Fibroblast of gingiva (primary cell): ENCODE measurements around the gene HSPA1A.
A peak's percentile ranks its signal among the peaks of the same experiment; 100 is the strongest.
"Not testable (repeated sequence)": the region's sequence is repeated elsewhere in the genome, so short reads cannot be mapped to it uniquely, and the experiment has no call there.

Experiments used
- DNase-seq: peaks from one replicate; pipeline ENCODE4 v3.0.0-alpha.2; 2011; ENCODE audit warnings: low read depth

Gene HSPA1A

DNA sequence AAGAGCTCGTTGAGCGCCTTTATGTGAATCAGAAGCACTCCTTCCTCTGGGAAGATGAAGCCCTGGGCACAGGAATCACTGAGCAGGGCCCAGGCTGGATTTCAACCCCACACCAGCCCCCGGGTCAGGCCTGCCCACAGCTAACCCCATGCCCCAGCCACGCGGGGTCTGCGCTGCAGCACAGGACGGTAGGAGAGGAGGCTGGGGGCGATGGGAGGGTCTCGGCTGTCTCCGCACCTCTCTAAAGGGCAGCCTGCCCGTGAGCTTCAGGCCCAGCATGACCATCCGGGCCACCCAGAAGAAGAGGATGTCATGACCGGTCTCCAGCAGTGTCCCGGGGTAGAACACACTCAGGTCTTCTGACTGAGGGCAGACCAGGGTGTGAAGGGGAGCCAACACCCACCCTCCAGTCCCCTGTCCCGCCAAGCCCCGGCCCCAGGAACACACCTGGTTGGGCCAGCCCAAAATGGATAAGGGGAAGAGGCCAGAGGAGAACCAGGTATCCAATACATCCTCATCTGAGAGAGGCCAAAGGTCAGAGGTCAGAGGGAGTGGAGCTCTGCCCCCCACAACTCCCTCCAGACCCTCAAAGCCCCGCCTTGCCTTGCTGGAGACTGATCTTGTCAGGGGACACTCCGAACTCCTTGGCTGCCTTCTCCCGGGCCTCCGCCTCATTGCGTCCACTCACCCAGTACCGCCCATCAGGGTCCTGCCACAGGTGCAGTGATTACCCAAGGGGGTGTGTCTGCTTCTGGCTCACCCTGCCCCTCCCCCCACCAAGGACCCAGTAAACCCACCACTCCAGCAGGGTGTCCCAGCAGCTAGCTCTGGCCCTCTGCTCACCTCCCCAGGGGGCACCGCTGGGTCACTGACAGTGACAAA lies 33.9 kb upstream of the HSPA1A start:
- no peak for DNase-seq

DNA sequence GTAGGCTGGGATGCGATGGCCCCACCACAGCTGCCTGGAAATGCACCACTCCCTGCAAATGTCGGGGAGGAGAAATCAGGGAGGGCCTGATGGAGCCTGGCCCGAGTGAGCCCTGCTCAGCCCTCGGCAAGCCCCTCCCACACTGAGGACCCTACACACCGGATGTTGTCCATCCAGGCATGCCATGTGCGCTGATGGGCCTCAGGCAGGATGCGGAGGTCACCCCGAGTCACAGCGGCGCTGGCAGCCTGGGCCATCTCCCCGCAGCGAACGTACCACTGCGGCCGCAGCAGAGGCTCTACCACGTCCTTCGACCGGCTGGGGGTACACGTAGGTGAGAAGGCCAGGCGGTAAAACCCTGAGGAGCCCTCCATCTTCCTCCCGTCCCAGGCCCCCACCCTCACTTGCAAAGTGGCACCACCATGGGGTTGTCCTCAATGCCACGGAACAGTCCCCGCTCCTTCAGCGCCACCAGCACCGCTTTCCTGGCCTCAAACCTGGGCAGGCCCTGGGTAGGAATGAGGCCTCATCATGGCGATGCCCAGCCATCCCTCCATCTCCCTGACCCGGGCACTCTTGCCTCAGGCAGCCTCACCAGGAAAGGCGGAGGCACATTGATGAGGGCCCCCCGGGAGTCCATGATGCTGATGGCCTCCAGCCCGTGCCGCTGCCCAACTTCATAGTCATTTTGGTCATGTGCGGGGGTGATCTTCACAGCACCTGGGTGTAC lies 33.1 kb upstream of the HSPA1A start:
- no peak for DNase-seq

DNA sequence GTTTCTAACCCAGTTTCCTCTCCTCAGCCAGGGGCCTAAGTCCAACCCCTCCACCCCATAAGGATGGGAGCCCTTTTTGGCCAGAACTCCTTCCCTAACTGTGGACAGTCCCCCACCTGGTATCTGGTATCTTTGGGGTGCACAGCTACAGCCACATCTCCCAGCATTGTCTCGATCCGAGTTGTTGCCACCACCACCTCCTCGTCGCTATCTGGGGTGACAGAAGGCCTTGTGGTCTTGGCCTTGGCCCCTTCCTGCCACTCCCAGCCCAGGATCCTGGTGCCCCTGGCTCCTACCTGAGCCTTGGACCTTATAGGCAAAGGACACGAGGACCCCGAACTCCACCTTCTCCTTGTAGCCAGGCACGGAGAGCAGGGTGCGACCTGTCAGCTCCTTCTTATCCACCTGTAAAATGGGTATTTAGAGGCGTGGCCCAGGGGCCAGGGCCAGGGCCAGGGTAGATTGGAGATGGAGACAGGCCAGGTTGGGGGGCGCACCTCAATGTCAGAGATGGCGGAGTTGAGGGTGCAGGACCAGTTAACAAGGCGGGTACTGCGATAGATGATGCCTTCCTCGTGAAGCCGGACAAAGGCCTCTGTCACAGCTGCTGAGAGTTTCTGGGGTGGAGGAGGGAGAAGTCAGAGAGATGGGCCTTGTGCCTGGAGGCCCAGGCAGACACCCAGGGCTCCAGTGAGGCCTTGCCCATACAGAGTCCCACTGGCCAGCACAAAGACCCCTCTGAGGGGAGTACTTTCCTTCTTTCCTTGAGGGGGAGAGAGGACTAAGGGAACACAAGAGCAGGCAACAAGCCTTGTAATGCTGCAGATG lies 31.0 kb upstream of the HSPA1A start:
- no peak for DNase-seq

DNA sequence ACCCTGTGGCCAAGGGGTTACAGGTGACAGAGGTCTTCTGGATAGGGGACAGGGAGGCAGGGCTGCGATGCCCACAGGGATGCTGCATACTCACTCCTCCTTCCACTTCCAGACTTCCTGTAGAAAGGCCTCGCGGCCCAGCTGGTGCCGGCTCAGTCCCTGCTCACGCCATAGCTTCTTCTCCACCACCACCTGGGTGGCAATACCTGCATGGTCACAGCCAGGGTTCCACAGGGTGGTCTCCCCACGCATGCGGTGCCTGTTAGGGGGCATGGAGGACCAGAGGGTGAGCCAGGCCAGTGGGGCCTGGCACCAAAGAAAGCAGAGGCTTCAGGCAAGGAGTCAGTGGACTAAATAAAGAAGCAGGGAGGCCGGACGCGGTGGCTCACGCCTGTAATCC lies 29.9 kb upstream of the HSPA1A start:
- DNase-seq: no peak

DNA sequence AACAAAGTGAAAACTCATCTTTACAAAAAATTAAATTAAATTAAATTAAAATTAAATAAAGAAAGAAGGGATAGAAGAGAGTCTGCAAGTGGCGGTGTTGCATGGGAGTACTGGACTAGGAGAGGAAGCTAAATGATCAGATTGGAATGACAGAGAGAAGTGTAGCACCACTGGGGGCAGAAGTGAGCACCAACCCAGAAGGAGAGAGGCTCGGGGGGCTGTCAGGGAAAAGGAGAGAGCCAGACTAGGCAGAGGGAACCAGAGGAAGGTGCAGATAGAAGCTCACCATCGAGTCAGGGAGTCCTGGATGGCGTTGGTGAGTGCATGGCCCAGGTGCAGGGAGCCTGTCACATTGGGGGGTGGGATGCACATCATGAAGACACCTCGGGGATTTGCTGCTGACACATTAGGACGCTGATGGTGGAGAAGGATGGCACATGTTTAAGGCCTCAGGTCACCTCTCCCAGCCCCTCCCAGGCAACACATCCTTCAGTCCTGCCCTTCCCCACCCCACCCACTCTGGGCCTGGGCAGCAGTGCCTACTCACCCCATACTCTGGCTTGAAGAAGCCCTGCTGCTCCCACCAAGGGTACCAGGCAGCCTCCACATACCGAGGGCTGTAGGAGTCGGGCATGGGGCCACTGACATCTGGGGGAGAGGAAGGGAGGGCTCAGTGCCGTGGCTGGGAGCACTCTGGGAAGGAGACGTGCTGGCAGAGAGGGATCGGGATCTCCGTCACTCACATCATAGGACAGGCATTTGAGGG lies 23.8 kb upstream of the HSPA1A start:
- DNase-seq: peak; percentile 44

DNA sequence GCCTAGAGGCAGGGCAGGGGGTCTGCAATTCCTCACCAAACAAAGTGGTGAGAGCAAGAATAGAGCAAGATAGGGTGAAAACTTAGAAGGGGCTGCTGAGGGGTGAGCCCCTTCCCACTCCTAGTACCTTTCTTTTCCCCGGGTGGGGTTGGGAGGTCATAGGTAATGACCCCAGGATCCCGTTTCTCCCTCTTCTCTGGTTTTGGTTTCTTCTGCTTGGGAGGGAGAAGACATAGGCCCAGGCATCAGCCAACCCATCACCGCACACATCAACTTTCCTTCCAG lies 23.3 kb upstream of the HSPA1A start:
- DNase-seq: no peak

DNA sequence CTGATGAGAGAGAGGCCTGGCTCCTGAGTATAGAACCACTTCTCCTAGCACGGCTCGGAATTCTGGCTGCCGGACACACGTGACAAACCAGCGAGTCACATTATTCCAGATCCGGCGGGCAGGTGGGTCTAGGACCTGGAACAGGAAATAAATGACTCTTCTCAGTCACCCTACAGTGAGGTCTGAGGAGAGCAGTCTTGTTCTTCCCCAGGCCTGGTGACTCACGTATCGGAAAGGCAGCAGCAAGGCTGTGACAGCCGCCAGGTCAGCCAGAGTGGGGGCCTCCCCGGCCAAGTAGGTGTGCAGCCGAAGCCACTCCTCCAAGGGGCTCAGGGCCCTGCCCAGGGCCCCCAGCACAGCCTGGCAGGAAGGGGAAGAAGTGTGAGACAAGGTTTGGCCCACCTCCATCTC lies 22.6 kb upstream of the HSPA1A start:
- no peak for DNase-seq

DNA sequence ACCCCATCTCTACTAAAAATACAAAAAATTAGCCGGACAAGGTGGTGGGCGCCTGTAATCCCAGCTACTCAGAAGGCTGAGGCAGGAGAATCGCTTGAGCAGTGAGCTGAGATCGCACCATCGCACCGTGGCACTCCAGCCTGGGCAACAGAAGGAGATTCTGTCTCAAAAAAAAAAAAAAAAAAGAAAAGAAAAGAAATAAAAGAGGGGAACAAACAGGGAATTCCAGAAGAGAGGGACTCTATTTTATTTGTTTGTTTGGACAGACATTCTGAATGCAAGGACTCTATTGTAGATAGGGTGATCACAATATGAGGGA lies 21.5 kb upstream of the HSPA1A start:
- not testable (repeated sequence) for DNase-seq

DNA sequence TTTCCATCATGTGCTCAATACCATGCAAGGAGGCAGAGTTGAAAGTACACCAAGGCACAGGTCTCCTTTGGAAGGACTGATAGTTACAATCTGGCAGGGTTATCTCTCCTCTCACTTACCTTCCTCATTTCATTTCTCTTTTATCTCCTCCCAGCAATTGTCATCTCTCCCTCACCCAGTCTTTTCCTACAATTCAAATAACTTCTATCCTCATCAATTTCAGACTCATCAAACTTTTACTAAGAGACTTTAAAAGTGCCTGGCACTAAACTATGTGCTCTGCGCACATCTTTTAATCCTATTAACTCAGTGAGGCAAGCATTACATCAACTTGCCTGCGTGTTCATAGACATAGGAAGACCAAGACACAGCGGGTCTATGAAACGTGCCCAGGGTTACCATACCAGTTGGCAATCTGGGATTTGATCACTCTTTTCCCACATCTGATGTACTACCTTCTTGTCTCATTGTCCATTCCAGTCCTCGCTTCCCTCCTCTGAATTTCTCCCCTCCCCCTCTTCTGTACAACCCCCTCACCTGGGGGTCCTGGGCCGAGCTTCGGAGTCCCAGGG lies 21.0 kb upstream of the HSPA1A start:
- peak; percentile 57 for DNase-seq

DNA sequence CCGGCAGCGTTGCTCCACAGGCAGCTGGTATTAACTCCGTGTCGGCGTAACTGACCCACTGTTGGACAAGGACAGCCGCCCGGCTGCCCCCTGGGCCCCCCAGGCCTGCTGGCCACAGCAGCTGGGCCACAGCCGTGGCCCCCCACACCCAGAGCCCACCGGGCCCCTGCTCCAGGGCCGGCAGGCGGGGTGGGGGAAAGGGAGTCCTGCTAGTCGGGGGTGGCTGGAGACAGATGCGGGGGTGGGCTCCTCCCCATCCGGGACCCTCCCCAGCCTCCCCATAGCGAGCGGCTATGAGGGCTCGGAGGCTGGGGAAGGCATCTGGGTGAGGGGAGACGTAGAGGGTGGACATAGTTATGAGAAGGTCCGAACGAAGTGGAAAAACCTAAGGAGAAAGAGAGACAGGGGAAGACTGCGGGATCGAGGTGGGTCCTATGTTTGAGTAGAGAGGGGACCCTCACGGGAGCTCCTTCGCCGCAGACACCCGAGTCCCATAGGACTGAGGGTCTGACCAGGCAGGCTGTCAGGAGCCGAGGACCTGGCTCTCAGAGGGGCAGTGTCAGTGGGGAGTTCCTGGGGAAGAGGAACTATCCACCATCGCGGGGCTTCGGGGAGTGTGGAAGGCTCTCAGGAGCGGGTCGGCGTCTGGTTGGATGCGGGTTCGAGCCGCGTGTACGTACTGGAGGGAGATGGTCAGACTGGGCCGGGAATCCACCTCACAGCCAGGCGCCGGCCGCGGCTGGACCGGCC lies 20.3 kb upstream of the HSPA1A start:
- no peak for DNase-seq

DNA sequence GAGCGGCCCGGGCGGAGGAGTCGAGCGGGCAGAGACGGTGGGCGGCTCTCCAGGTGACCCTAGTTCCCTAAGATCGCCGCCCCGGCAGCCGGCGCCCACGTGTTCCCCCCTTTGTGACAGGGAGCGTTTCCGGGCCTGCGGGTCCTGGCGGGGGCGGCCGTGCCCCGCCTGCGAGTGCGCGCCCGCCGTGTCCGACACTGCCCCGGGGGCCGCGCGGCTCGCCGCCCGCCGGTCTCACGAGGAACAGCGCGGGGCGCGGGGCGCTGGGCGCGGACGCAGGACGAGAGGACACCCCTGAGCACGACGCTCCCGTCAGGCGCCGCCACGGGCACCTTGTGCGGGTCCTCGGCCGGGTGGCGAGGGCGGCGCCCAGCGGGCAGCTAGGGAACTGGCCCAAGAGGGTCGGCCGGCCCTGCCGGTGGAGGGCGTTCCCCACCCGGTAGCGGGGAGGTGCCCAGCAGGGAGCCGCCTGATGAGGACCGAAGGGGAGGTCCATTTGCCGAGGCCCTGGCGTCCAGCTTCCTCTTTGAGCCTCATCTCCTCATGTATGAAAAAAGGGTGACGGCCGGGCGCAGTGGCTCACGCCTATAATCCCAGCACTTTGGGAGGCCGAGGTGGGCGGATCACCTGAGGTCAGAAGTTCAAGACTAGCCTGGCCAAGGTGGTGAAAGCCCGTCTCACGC lies 19.6 kb upstream of the HSPA1A start, which contains the start of gene VARS1:
Gene VARS1, minus strand, starts transcription at position 137 of the 683 bp plus-strand sequence. CDS start 535 bp downstream, outside the sequence.
- DNase-seq: peak; percentile 89

DNA sequence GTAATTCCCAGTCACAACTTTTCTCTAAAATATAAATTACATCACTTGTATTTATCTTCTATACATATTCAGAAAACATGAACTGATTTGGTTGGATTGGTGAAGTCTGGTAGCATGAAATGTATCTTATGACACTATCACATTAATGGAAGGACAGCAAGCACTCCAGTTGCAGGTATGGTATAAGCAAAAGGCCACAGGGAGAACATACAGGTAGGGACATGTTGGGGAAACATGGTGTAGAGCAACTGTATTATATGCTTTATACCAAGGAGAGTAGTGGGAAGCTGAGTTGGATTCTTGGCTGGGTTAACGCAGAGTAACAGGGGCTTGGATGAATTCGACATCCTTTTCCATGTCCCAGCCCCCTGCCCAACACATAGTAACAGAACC lies 18.4 kb upstream of the HSPA1A start:
- DNase-seq: no peak

DNA sequence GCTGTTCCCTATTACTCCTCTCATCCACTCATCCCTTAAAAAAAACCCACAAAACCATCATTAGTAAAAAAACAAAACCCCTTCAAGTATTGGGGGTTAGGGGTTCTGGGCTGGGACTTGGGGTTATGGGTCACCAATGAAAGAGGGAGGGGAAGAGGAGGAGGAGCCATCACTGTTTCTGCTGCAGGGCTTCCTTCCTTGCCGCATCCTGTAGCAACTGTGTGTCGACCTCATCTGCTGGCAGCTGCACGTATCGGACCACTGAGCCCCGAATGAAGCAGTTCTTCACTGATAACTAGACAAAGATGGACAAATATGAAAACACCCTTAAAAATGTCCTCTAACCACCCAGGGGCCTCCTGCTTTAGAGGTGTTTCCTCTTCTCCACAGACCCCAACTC lies 17.8 kb upstream of the HSPA1A start:
- DNase-seq: no peak

DNA sequence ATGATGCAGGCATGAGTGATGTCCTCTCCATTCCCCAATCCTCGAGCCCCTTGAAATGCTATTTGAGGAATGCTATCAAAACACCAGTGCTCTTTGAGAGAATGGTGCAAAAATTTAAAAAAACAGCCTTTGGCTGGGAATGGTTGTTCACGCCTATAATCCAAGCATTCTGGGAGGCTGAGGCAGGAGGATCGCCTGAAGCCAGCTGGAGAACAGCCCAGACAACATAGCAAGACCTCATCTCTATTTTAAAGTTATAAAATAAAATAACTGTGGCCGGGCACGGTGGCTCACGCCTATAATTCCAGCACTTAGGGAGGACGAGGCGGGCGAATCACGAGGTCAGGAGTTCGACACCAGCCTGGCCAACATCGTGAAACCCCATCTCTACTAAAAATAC lies 15.6 kb upstream of the HSPA1A start:
- no peak for DNase-seq

DNA sequence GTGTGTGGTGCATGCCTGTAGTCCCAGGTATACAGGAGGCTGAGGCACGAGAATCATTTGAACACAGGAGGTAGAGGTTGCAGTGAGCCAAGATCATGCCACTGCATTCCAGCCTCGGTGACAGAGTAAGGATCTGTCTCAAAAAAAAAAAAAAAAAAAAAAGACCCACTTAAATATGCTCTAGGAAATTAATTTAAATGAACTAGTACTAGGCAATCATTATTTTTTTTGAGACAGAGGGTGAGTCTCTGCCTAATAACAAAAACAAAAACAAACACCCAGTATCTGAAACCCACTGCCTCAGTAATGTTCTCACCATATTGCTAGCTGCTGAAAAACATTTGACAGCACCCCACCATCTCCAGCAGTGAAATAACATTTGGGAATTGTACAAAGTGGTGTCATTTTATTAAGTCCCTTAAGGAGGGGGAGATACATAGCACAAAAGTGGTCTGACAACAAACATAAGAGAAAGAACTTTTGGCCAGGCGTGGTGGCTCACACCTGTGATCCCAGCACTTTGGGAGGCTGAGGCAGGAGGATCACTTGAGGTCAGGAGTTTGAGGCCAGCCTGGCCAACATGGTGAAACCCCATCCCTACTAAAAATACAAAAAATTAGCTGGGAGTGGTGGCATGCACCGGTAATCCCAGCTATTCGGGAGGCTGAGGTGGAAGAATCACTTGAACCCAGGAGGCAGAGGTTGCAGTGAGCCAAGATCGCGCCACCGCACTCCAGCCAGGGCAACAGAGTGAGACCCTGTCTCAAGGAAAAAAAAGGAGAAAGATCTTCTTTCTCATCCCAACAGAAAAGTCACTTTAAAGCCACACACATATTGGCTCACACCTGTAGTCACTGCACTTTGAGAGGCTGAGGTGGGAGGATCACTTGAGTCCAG lies 14.1 kb upstream of the HSPA1A start:
- not testable (repeated sequence) for DNase-seq

DNA sequence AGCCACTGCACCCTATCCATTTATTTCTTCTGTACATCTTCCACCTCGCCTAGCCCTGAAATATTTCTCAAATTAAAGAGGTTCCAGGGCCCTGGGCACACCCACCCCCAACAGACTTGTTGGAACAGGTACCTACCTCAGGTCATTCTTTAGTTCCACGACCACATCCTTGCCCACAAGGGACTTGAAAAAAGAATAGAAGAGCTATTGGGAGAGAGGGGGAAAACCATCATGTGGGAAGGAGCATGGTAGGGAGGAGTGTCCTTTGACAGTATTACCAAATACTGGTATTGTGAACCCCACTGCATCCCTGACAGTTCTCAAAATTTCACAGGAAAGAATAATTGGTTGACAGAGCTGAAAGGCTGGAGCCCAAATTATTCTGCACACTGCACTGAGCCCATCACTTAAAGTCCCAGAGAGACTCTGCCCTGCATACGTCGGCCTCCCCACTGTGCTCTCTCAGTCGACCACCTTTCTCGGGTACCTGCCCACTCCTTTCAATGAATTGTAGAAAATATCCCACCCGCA lies 9.3 kb upstream of the HSPA1A start:
- DNase-seq: no peak

DNA sequence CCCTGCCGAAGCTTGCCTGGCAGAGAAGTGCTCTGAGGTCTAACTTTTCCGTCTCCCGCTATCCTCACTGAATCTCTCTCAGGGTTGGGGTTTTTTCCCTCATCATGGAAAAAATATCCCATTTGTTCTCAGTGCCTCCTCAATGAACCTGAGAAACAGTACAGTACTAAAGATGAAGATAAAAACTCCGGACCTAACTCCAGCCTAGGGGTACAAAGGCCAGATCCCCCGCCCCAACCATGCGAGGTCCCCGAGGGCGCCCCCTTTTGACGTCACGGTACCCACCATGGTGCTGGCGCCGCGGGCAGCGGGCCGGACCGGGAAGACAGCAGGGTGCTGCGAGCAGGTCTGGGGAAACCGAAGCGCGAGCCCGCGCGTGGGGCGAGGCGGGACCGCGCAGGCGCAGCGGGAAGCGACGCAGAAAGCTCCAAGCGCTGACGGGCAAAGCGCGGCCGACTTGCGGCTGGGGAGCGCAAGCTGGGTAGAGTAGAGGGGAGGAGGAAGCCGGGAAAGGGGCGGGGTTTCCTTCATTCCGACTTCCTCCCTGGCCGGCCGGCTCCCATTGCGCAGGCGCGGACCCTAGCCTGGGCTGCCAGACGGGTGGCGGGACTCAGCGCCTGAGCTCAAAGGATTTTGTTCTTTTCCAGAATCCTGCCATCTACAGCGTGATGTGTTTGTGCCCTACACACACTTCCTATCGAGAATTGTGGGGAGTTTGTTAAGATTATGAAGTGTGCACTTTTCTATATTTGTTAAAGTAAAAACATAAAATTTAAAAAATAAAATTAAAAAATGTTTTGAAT lies 8.7 kb upstream of the HSPA1A start, which contains the start of gene LSM2:
Gene LSM2, minus strand, starts transcription at position 497 of the 803 bp plus-strand sequence. Its CDS starts 209 bp downstream, at position 288.
- DNase-seq: peak; percentile 97

DNA sequence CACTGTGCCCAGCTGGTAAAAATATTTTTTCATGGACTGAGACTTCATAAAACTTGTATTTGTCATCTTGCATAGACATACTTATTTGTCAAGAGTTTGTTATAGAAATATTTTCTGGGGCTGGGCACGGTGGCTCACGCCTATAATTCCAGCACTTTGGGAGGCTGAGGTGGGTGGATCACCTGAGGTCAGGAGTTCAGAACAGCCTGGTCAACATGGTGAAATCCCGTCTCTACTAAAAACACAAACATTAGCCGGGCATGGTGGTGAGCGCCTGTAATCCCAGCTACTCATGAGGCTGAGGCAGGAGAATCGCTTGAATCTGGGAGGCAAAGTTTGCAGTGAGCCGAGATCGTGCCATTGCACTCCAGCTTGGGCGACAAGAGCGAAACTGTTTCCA lies 6.7 kb upstream of the HSPA1A start:
- DNase-seq: not testable (repeated sequence)
